ENCODE measurements around the gene BNIP3.

The BNIP3 gene

GRCh38 chr10:131948501-131948900, 33.2 kb downstream of the BNIP3 start:
- TF ChIP-seq CTCF (IDR thresholded peaks at IDR 0.05; ENCODE audit: extremely low read depth, missing control alignments) = no peak

GRCh38 chr10:131947631-131948347, 33.9 kb downstream of the BNIP3 start:
- DNase-seq (ENCODE audit: low spot score) = no peak
- no peak for TF ChIP-seq CTCF (IDR thresholded peaks at IDR 0.05; ENCODE audit: extremely low read depth, missing control alignments)

More at GRCh38 chr10:131948501-131948900, 33.2 kb downstream of the BNIP3 start:
- no peak for DNase-seq (ENCODE audit: low spot score)

- no peak for DNase-seq (ENCODE audit: low spot score)
- no peak for TF ChIP-seq CTCF (IDR thresholded peaks at IDR 0.05; ENCODE audit: extremely low read depth, missing control alignments)
These were observed 34.8 kb downstream of the BNIP3 start for GRCh38 chr10:131946880-131947279.

- no peak for DNase-seq (ENCODE audit: low spot score)
- TF ChIP-seq CTCF (IDR thresholded peaks at IDR 0.05; ENCODE audit: extremely low read depth, missing control alignments) = no peak
These were observed 35.4 kb downstream of the BNIP3 start for GRCh38 chr10:131946321-131946751.

- DNase-seq (ENCODE audit: low spot score) = no peak
- no peak for TF ChIP-seq CTCF (IDR thresholded peaks at IDR 0.05; ENCODE audit: extremely low read depth, missing control alignments)
These were observed 36.6 kb downstream of the BNIP3 start for GRCh38 chr10:131944976-131945695.

GRCh38 chr10:131944412-131944811, 37.3 kb downstream of the BNIP3 start:
- no peak for TF ChIP-seq CTCF (IDR thresholded peaks at IDR 0.05; ENCODE audit: extremely low read depth, missing control alignments)
- no peak for DNase-seq (ENCODE audit: low spot score)

Data from GM20000 (cell line).